ENCODE data around the gene SOD2. TPM values are rescaled to one million over a fixed set of nuclear protein-coding genes. Genes with fewer than 3 reads are reported as not detected.
"Not testable (repeated sequence)": the region's sequence is repeated elsewhere in the genome, so short reads cannot be mapped to it uniquely, and the experiment has no call there.

SOD2 gene
- total and polyA plus RNA-seq, 7 donors, result 171 to 1,498 (median 247) TPM

DNA sequence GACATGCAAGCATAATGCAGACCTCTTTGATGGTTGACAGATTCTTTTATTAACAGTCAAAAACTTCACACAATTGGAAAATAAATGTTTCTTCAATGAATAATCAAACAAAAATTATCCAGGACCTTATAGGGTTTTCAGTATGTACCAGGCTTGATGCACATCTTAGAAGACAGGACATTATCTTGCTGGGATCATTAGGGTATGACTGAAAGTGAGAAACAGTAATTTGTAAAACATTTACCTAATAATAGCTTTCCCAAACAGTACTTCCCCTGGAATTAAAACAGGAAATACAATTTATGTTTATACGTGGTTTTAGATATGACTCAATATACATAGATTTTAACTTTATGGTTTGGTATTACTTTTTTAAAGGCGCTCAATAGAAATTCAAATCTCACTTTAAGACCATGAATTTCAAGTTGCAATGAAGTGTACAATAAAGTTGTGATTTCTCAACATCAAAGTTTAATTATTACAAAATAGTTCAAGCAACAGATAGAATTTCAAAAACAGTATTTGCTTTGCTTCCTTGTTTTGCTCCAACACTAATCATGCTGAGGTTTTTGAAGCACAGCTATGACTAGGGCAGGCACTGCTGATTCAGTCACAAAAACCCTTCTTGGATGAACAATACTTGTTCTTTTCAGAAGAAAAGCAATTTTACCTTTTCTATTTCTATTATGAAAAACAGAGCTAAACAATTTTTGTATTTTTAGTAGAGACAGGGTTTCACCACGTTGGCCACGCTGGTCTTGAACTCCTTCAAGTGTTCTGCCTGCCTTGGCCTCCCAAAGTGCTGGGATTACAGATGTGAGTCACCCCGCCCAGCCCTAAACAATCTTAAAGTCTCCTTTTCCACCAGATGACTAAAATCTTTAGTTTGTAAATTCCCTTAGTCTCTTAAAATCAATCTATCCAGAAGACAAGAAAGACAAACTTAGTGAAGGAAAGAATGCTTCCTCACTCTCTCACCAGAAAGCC is 13.7 kb downstream of the SOD2 start:
- H3K27ac ChIP-seq, result peak overlapping the region in 2 of 4 donors; percentile 7 to 47
- peaks cover 0 to 20% (median 15%) of the 10 kb centered on the region in 4 donors for H3K4me1 ChIP-seq
- H3K36me3 ChIP-seq, result peaks cover 11 to 70% (median 34%) of the 10 kb centered on the region in 4 donors
- WGBS, 2 donors, result 57 to 73% methylated on average over 5 of the region's 5 CpGs
- H3K4me3 ChIP-seq, result no peak overlapping the region
- no peaks in the 10 kb centered on the region for H3K27me3 ChIP-seq
- no peaks in the 10 kb centered on the region for H3K9me3 ChIP-seq
- intact Hi-C loops (cut with DNase I), result no loop called here
- no peak for TF ChIP-seq EP300 (IDR thresholded peaks at IDR 0.05)
- TF ChIP-seq POLR2A (IDR thresholded peaks at IDR 0.05), result no peak
- no peak for TF ChIP-seq POLR2AphosphoS5 (IDR thresholded peaks at IDR 0.05)
- no peak for DNase-seq

DNA sequence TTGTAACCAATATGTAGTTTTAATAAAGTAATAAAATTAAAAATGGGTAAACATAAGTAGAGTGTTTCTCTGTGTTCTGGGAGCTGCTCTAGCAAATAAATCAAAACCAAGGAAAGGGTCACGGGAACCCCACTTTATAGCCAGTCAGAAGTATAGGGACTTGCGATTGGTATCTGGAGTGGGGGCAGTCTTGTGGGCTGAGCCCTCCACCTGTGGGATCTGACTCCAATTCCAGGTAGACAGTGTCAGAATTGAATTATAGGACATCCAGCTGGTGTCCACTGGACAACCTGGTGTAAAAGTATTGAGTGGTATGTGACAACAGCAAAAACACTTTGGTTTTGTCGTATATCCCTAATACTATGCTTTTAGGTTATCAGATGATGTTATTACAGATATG is 14.5 kb downstream of the SOD2 start:
- TF ChIP-seq POLR2A (IDR thresholded peaks at IDR 0.05) (no peak), EP300 (IDR thresholded peaks at IDR 0.05) (no peak), POLR2AphosphoS5 (IDR thresholded peaks at IDR 0.05) (no peak)
- TF ChIP-seq, protein P1, sequence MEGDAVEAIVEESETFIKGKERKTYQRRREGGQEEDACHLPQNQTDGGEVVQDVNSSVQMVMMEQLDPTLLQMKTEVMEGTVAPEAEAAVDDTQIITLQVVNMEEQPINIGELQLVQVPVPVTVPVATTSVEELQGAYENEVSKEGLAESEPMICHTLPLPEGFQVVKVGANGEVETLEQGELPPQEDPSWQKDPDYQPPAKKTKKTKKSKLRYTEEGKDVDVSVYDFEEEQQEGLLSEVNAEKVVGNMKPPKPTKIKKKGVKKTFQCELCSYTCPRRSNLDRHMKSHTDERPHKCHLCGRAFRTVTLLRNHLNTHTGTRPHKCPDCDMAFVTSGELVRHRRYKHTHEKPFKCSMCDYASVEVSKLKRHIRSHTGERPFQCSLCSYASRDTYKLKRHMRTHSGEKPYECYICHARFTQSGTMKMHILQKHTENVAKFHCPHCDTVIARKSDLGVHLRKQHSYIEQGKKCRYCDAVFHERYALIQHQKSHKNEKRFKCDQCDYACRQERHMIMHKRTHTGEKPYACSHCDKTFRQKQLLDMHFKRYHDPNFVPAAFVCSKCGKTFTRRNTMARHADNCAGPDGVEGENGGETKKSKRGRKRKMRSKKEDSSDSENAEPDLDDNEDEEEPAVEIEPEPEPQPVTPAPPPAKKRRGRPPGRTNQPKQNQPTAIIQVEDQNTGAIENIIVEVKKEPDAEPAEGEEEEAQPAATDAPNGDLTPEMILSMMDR (IDR thresholded peaks at IDR 0.05), result no peak
- intact Hi-C loops (cut with DNase I), result no loop called here
- Histone ChIP-seq H3K9me3 (no peaks in the 10 kb centered on the region), H3K4me3 (no peak overlapping the region), H3K27ac (no peak overlapping the region), H3K4me1 (peaks cover 0 to 20% (median 15%) of the 10 kb centered on the region in 4 donors), H3K36me3 (peaks cover 5 to 62% (median 26%) of the 10 kb centered on the region in 4 donors), H3K27me3 (no peaks in the 10 kb centered on the region)
- DNase-seq, result no peak
- 96 to 97% methylated on average over 3 of the region's 3 CpGs for WGBS, 2 donors

DNA sequence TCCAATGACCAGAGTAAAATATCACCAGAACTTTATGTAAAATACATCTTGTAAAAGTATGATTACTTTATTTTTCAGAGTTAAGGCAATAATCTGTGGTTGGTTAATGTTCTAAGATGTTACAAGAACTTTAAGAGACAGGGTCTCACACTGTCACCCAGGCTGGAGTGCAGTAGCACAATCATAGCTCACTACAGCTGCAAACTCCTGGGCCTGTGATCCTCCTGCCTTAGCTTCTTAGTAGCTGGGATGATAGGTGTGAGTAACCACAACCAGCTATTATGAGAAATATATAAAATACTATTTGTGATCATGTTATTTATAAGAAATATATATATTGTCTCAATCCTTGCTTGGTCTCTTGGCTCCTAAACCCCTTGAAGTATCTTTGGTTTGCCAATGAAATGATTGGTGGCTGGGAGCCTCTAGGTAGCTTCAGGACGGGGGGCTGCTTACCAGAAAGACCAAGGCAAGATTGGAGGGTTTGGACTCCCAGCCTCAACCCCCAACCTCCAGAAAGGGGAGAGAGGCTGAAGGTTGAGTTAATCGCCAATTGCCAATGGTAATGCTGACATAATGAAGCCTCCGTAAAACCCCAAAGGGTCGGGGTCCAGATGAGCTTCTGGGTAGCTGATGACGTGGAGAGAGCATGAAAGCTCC is 15.4 kb downstream of the SOD2 start:
- no peak overlapping the region for H3K4me3 ChIP-seq
- intact Hi-C loops (cut with DNase I), result no loop called here
- peaks cover 5 to 53% (median 18%) of the 10 kb centered on the region in 4 donors for H3K36me3 ChIP-seq
- H3K27ac ChIP-seq, result no peak overlapping the region
- DNase-seq, result no peak
- no peak for TF ChIP-seq POLR2AphosphoS5 (IDR thresholded peaks at IDR 0.05)
- no peak for TF ChIP-seq EP300 (IDR thresholded peaks at IDR 0.05)
- TF ChIP-seq, protein P1 (IDR thresholded peaks at IDR 0.05), result no peak
- TF ChIP-seq POLR2A (IDR thresholded peaks at IDR 0.05), result no peak
- H3K4me1 ChIP-seq, result peaks cover 0 to 17% (median 10%) of the 10 kb centered on the region in 4 donors
- no peaks in the 10 kb centered on the region for H3K9me3 ChIP-seq
- 96 to 97% methylated on average over 5 of the region's 5 CpGs for WGBS, 2 donors
- no peaks in the 10 kb centered on the region for H3K27me3 ChIP-seq

DNA sequence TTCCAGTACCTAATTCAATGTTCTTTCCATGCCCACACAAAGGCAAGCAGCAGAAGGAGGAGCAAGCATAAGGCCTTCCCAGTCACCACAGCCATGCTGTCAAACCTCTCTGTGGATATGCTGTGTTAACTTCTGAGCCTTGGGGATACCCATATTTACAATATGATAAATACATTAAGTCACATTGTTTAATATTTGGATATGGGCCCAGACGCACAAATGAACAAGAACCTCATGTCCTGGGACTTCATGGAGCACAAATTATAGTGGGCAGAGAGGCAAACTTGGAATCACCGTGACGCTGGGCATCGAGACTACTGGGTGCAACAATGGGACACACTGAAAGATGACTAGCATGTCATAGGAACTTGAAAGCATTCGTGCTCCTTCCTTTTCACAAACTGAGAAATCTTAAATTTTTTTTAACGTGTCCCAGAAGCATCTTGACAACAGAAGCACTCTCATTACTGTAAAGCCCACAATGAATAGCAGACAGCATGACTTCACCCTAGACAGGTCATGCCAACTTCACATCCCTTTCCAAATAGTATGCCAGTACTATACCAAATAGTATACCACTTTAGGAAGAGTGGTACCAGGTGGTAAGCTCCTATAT is 16.0 kb downstream of the SOD2 start:
- no peak for DNase-seq
- peaks cover 0 to 11% (median 4%) of the 10 kb centered on the region in 4 donors for H3K4me1 ChIP-seq
- 77 to 84% methylated on average over 6 of the region's 6 CpGs for WGBS, 2 donors
- TF ChIP-seq POLR2AphosphoS5 (IDR thresholded peaks at IDR 0.05) (no peak), EP300 (IDR thresholded peaks at IDR 0.05) (no peak), POLR2A (IDR thresholded peaks at IDR 0.05) (no peak)
- TF ChIP-seq, protein P1 (IDR thresholded peaks at IDR 0.05), result no peak
- no peaks in the 10 kb centered on the region for H3K27me3 ChIP-seq
- no peak overlapping the region for H3K27ac ChIP-seq
- no peak overlapping the region for H3K4me3 ChIP-seq
- intact Hi-C loops (cut with DNase I), result no loop called here
- H3K36me3 ChIP-seq, result peaks cover 5 to 47% (median 12%) of the 10 kb centered on the region in 4 donors
- H3K9me3 ChIP-seq, result no peaks in the 10 kb centered on the region

DNA sequence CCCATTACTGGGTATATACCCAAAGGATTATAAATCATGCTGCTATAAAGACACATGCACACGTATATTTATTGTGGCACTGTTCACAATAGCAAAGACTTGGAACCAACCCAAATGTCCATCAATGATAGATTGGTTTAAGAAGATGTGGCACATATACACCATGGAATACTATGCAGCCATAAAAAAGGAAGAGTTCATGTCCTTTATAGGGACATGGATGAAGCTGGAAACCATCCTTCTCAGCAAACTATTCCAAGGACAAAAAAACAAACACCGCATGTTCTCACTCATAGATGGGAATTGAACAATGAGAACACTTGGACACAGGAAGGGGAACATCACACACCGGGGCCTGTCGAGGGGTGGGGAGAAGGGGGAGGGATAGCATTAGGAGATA is 16.8 kb downstream of the SOD2 start:
- intact Hi-C loops (cut with DNase I); H3K27me3 ChIP-seq; H3K4me3 ChIP-seq; H3K4me1 ChIP-seq; H3K9me3 ChIP-seq; H3K27ac ChIP-seq; DNase-seq: not testable (repeated sequence)
- peaks cover 5 to 39% (median 9%) of the 10 kb centered on the region in 4 donors for H3K36me3 ChIP-seq
- 93 to 94% methylated on average over 4 of the region's 4 CpGs for WGBS, 2 donors
